ENCODE results near the gene RBBP8NL.

DNA sequence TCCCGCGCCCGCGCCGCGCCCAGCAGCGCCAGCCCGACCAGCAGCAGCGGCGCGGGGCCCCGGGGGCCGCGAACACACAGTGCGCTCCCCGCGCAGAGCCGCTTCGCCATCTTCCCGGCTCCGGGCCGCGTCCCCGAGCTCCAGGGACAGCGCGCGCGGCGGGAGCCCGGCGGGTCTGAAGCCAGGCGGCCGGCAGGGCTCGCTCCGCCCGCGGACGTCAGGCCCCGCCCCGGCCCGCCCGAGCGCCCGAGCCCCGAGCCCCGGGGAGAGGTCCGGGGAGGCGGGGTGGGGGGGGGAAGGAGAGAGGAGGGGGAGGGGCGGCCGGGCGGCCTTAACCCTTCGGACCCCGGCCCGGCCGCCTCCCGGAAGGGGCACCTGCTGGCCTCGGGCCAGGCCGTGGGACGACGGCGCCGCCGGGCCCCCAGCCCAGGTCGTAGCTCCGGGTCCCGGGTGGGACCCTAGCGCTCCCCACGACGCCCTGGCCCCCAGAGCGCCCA, 60.2 kb downstream of the RBBP8NL start, which contains the start of gene LAMA5:
- TF ChIP-seq, protein P1, sequence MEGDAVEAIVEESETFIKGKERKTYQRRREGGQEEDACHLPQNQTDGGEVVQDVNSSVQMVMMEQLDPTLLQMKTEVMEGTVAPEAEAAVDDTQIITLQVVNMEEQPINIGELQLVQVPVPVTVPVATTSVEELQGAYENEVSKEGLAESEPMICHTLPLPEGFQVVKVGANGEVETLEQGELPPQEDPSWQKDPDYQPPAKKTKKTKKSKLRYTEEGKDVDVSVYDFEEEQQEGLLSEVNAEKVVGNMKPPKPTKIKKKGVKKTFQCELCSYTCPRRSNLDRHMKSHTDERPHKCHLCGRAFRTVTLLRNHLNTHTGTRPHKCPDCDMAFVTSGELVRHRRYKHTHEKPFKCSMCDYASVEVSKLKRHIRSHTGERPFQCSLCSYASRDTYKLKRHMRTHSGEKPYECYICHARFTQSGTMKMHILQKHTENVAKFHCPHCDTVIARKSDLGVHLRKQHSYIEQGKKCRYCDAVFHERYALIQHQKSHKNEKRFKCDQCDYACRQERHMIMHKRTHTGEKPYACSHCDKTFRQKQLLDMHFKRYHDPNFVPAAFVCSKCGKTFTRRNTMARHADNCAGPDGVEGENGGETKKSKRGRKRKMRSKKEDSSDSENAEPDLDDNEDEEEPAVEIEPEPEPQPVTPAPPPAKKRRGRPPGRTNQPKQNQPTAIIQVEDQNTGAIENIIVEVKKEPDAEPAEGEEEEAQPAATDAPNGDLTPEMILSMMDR (optimal IDR thresholded peaks at IDR 0.05 in 1 of 3, IDR thresholded peaks at IDR 0.05 in 1 of 3, conservative IDR thresholded peaks at IDR 0.05 in 1 of 3; ENCODE audit: extremely low read depth in 1 of 3, insufficient read depth in 2 of 3, low read length in 3 of 3), result no peak
- no peak for TF ChIP-seq EZH2 (IDR thresholded peaks at IDR 0.05; ENCODE audit: low read length)
